ENCODE data around the gene DEPP1.
A peak's percentile ranks its signal among the peaks of the same experiment; 100 is the strongest.

DEPP1 gene

DNA sequence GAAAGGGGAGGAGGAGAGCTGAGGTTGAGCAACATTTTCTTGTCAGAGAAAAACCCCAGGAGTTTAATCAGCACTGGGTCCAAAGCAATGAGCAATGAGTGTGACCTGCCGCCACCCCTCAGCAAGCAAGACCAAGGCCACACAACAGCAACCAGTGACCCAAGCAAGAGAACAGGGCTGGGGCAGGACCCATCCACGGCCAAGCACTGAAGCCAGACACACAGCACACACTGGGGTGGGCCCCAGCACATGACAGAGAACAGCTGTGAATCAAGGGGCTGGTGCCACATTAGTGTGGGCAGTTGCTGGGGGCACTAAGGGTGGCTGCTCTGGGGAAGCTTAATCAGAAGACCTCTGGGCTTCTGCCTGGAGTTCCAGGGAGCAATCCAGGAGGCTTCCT, 51.3 kb downstream of the DEPP1 start:
- peak; percentile 80 for DNase-seq (ENCODE audit: low read depth)
- TF ChIP-seq, protein P1, sequence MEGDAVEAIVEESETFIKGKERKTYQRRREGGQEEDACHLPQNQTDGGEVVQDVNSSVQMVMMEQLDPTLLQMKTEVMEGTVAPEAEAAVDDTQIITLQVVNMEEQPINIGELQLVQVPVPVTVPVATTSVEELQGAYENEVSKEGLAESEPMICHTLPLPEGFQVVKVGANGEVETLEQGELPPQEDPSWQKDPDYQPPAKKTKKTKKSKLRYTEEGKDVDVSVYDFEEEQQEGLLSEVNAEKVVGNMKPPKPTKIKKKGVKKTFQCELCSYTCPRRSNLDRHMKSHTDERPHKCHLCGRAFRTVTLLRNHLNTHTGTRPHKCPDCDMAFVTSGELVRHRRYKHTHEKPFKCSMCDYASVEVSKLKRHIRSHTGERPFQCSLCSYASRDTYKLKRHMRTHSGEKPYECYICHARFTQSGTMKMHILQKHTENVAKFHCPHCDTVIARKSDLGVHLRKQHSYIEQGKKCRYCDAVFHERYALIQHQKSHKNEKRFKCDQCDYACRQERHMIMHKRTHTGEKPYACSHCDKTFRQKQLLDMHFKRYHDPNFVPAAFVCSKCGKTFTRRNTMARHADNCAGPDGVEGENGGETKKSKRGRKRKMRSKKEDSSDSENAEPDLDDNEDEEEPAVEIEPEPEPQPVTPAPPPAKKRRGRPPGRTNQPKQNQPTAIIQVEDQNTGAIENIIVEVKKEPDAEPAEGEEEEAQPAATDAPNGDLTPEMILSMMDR (IDR thresholded peaks at IDR 0.05; ENCODE audit: low read depth, low read length), result no peak
- TF ChIP-seq MYC (IDR thresholded peaks at IDR 0.05; ENCODE audit: low read depth, low read length) (no peak), POLR2A (IDR thresholded peaks at IDR 0.05; ENCODE audit: extremely low read depth, insufficient read length) (no peak)
- TF ChIP-seq, protein P2, sequence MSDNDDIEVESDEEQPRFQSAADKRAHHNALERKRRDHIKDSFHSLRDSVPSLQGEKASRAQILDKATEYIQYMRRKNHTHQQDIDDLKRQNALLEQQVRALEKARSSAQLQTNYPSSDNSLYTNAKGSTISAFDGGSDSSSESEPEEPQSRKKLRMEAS (IDR thresholded peaks at IDR 0.05; ENCODE audit: low read depth, low read length), result no peak

DNA sequence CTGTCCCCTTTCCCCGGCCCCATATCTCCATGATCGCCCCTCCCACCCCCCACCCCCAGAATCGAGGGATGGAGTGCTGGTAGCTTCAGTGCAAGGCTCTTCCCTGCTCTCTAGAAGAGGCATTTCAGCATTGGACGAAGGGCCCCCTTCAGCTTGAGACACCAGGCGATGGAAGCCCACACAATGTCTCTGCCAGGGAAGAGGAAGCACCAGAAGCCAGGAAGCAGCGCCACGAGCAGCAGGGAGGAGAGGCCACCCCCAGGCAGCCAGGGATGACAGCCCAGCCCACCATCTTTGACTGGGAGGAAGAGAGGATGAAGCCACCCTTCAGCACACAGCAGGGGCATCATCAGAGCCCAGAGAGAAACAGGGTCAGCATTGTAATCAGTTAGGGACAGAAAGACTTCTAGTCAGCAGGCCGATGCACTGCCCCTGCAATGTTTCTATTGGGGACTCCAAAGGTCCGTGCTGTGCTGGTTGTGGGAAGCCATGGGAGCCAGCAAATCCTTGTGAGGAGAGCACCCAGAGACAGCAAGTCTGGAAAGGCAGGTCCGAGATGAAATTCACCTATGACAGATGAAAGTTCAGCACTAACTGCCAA, 51.8 kb downstream of the DEPP1 start:
- H3K4me3 ChIP-seq (ENCODE audit: low read depth, low read length), result no peak overlapping the region
- TF ChIP-seq, protein P1 (IDR thresholded peaks at IDR 0.05; ENCODE audit: low read depth, low read length), result no peak
- TF ChIP-seq, protein P2 (IDR thresholded peaks at IDR 0.05; ENCODE audit: low read depth, low read length), result peak; percentile 30; the same call in 1 of the 2 replicates
- TF ChIP-seq POLR2A (IDR thresholded peaks at IDR 0.05; ENCODE audit: extremely low read depth, insufficient read length), result no peak
- no peak for TF ChIP-seq MYC (IDR thresholded peaks at IDR 0.05; ENCODE audit: low read depth, low read length)
- peak; percentile 52 for DNase-seq (ENCODE audit: low read depth)

More for the DNA sequence above, 51.3 kb downstream of the DEPP1 start:
- no peak overlapping the region for H3K4me3 ChIP-seq (ENCODE audit: low read depth, low read length)
